SU-DHL-6 (cell line): ENCODE data around the gene KCNN1.

ENCODE experiments used
- H2AFZ ChIP-seq: fragments of 200-600 bp; sonication (generic); 2 replicates; pipeline ENCODE4 v1.6.1; 2014; ENCODE audit warnings: low read depth, mild to moderate bottlenecking, moderate library complexity, mixed read lengths, antibody characterized with exemption, low read length; ENCODE audit not compliant: severe bottlenecking
- H3F3A ChIP-seq: fragments of 200-600 bp; shearing (Covaris generic); 2 replicates; pipeline ENCODE4 v1.6.0; 2016; ENCODE audit warnings: antibody characterized with exemption, mild to moderate bottlenecking; ENCODE audit not compliant: insufficient read depth
- H3K27ac ChIP-seq: fragments of 200-600 bp; sonication (generic); 2 replicates; pipeline ENCODE4 v1.5.1; 2016; ENCODE audit warnings: low read depth, mild to moderate bottlenecking, low read length, moderate library complexity, mixed read lengths
- H3K27me3 ChIP-seq: fragments of 200-600 bp; sonication (generic), shearing (Covaris generic); 2 replicates; pipeline ENCODE4 v1.6.0; 2014; ENCODE audit warnings: mild to moderate bottlenecking, low read length
- H3K36me3 ChIP-seq: fragments of 200-600 bp; sonication (generic); 2 replicates; pipeline ENCODE4 v1.6.1; 2014; ENCODE audit warnings: mild to moderate bottlenecking, low read length, mixed read lengths
- H3K4me2 ChIP-seq: fragments of 300-600, 200-600 bp; shearing (Covaris generic), sonication (generic); 2 replicates; pipeline ENCODE4 v1.6.0; 2014; ENCODE audit warnings: low read length, low read depth, mild to moderate bottlenecking; ENCODE audit not compliant: poor library complexity, severe bottlenecking
- H3K4me3 ChIP-seq: fragments of 200-600 bp; sonication (generic); 2 replicates; pipeline ENCODE4 v1.5.1; 2014; ENCODE audit warnings: antibody characterized with exemption, low read length, mild to moderate bottlenecking, mixed read lengths; ENCODE audit not compliant: insufficient read depth, poor library complexity, severe bottlenecking
- H3K79me2 ChIP-seq: fragments of 200-600 bp; sonication (generic); 2 replicates; pipeline ENCODE4 v1.6.1; 2014; ENCODE audit warnings: mild to moderate bottlenecking, low read length, moderate library complexity; ENCODE audit not compliant: insufficient read depth
- H3K9ac ChIP-seq: fragments of 200-600 bp; sonication (generic); 2 replicates; pipeline ENCODE4 v1.7.0; 2014; ENCODE audit warnings: mild to moderate bottlenecking, low read length
- H3K9me2 ChIP-seq: fragments of 200-600 bp; sonication (generic); replicated peaks from 2 replicates; pipeline ENCODE4 v1.6.1; 2014; ENCODE audit warnings: low read length; ENCODE audit not compliant: insufficient read depth
- H3K9me3 ChIP-seq: fragments of 200-600 bp; sonication (generic); 2 replicates; pipeline ENCODE4 v1.6.1; 2014; ENCODE audit warnings: low read length, mixed read lengths; ENCODE audit not compliant: insufficient read depth
- H4K20me1 ChIP-seq: fragments of 200-600 bp; sonication (generic); 2 replicates; pipeline ENCODE4 v1.6.1; 2014; ENCODE audit warnings: low read depth, mild to moderate bottlenecking, antibody characterized with exemption, low read length, moderate library complexity, mixed read lengths
- CTCF ChIP-seq: fragments of 200-600 bp; sonication (generic); IDR thresholded peaks from one replicate; pipeline ENCODE4 v1.5.1; 2017; ENCODE audit warnings: antibody characterized with exemption, mild to moderate bottlenecking, low read length, moderate library complexity; ENCODE audit not compliant: insufficient read depth, poor library complexity, severe bottlenecking
- EZH2phosphoT487 ChIP-seq: fragments of 200-600 bp; sonication (generic), shearing (Covaris generic); conservative IDR thresholded peaks from 2 replicates; pipeline ENCODE4 v1.6.1; 2018; ENCODE audit warnings: mild to moderate bottlenecking, antibody characterized with exemption, low read length, moderate library complexity, mixed read lengths

KCNN1 gene

GRCh38 chr19:18014197-18014596 is 47.3 kb downstream of the KCNN1 start:
- TF ChIP-seq EZH2phosphoT487 = no peak
- no peak for TF ChIP-seq CTCF
- no peaks in the 10 kb centered on the region for H3K27me3 ChIP-seq
- H2AFZ ChIP-seq = no peak overlapping the region
- no peak overlapping the region for H3K9ac ChIP-seq
- no peak overlapping the region for H3K27ac ChIP-seq
- H3K79me2 ChIP-seq = no peaks in the 10 kb centered on the region
- no peaks in the 10 kb centered on the region for H3K9me3 ChIP-seq
- no peaks in the 10 kb centered on the region for H3K9me2 ChIP-seq
- 0 out of 2 replicates have a peak, but pooled peaks cover 5% of the 10 kb centered on the region for H3F3A ChIP-seq
- no peaks in the 10 kb centered on the region for H4K20me1 ChIP-seq
- no peak overlapping the region for H3K4me2 ChIP-seq
- H3K36me3 ChIP-seq = peaks cover 5% of the 10 kb centered on the region; the same call in 1 of the 2 replicates
- no peak overlapping the region for H3K4me3 ChIP-seq

- H3K27me3 ChIP-seq = no peaks in the 10 kb centered on the region
- TF ChIP-seq EZH2phosphoT487 (no peak), CTCF (no peak)
- no peak overlapping the region for H3K4me3 ChIP-seq
- no peaks in the 10 kb centered on the region for H3K9me3 ChIP-seq
- H2AFZ ChIP-seq = no peak overlapping the region
- H3K79me2 ChIP-seq = no peaks in the 10 kb centered on the region
- 0 out of 2 replicates have a peak, but pooled peaks cover 5% of the 10 kb centered on the region for H3F3A ChIP-seq
- no peak overlapping the region for H3K27ac ChIP-seq
- no peaks in the 10 kb centered on the region for H3K9me2 ChIP-seq
- H4K20me1 ChIP-seq = no peaks in the 10 kb centered on the region
- H3K36me3 ChIP-seq = peaks cover 5% of the 10 kb centered on the region; the same call in 1 of the 2 replicates
- no peak overlapping the region for H3K9ac ChIP-seq
- H3K4me2 ChIP-seq = no peak overlapping the region
Observed at GRCh38 chr19:18016209-18016910, 49.5 kb downstream of the KCNN1 start.

- Histone ChIP-seq H3K36me3 (peaks cover 5% of the 10 kb centered on the region; the same call in 1 of the 2 replicates), H3K4me2 (no peak overlapping the region), H3K27ac (no peak overlapping the region), H4K20me1 (no peaks in the 10 kb centered on the region), H3K9me2 (no peaks in the 10 kb centered on the region), H3K9ac (no peak overlapping the region), H3F3A (0 out of 2 replicates have a peak, but pooled peaks cover 5% of the 10 kb centered on the region), H3K79me2 (no peaks in the 10 kb centered on the region), H3K4me3 (no peak overlapping the region), H3K27me3 (no peaks in the 10 kb centered on the region), H3K9me3 (no peaks in the 10 kb centered on the region), H2AFZ (no peak overlapping the region)
- TF ChIP-seq EZH2phosphoT487 (no peak), CTCF (no peak)
Observed at GRCh38 chr19:18017275-18018083, 50.6 kb downstream of the KCNN1 start.
